ENCODE data around the gene PSD4.

GRCh38 chr2:113195923-113196501 is 22.2 kb downstream of the PSD4 start:
- no peak for TF ChIP-seq CTCF (IDR thresholded peaks at IDR 0.05; ENCODE audit: insufficient read depth, low read length, poor library complexity, severe bottlenecking)
- no peak for TF ChIP-seq EZH2phosphoT487 (conservative IDR thresholded peaks at IDR 0.05; ENCODE audit: low read length)
